GM21737 (cell line): ENCODE data around the gene BBC3.
A peak's percentile ranks its signal among the peaks of the same experiment; 100 is the strongest.

Experiments
- ATAC-seq: cut with Tn5 transposase; IDR thresholded peaks from one replicate; pipeline ENCODE4 v1.9.1; 2021; ENCODE audit warnings: mild to moderate bottlenecking, moderate library complexity; ENCODE audit not compliant: unreplicated experiment

BBC3 gene

GRCh38 chr19:47232422-47233211 lies 1.6 kb upstream of the BBC3 start:
- ATAC-seq: no peak

- ATAC-seq: no peak
Measured at GRCh38 chr19:47231215-47232054, 436 bp upstream of the BBC3 start.

- ATAC-seq: no peak
Measured at GRCh38 chr19:47230054-47230920, 712 bp downstream of the BBC3 start.

GRCh38 chr19:47229676-47230053 lies 1.3 kb downstream of the BBC3 start:
- no peak for ATAC-seq

- no peak for ATAC-seq
Measured at GRCh38 chr19:47228937-47229675, 1.9 kb downstream of the BBC3 start.

GRCh38 chr19:47228168-47228936 lies 2.6 kb downstream of the BBC3 start:
- ATAC-seq: no peak

GRCh38 chr19:47227352-47228167 lies 3.4 kb downstream of the BBC3 start:
- ATAC-seq: peak; percentile 22

GRCh38 chr19:47226426-47227351 lies 4.3 kb downstream of the BBC3 start:
- ATAC-seq: peak; percentile 23

- ATAC-seq: peak; percentile 35
Measured at GRCh38 chr19:47225746-47226425, 5.1 kb downstream of the BBC3 start.

- ATAC-seq: no peak
Measured at GRCh38 chr19:47221890-47222289, 9.1 kb downstream of the BBC3 start.

GRCh38 chr19:47221080-47221841 lies 9.7 kb downstream of the BBC3 start:
- no peak for ATAC-seq

- no peak for ATAC-seq
Measured at GRCh38 chr19:47215581-47215980, 15.4 kb downstream of the BBC3 start.

- no peak for ATAC-seq
Measured at GRCh38 chr19:47210689-47211316, 20.2 kb downstream of the BBC3 start.

- ATAC-seq: no peak
Measured at GRCh38 chr19:47210180-47210490, 20.9 kb downstream of the BBC3 start.

- no peak for ATAC-seq
Measured at GRCh38 chr19:47209319-47210179, 21.4 kb downstream of the BBC3 start.
